HG03066 (cell line): Measurements from ENCODE around the gene XRCC5.

Source experiments
- ATAC-seq: cut with Tn5 transposase; IDR thresholded peaks from one replicate; pipeline ENCODE4 v1.9.1; 2021; ENCODE audit warnings: low read depth; ENCODE audit not compliant: unreplicated experiment

Gene XRCC5

DNA sequence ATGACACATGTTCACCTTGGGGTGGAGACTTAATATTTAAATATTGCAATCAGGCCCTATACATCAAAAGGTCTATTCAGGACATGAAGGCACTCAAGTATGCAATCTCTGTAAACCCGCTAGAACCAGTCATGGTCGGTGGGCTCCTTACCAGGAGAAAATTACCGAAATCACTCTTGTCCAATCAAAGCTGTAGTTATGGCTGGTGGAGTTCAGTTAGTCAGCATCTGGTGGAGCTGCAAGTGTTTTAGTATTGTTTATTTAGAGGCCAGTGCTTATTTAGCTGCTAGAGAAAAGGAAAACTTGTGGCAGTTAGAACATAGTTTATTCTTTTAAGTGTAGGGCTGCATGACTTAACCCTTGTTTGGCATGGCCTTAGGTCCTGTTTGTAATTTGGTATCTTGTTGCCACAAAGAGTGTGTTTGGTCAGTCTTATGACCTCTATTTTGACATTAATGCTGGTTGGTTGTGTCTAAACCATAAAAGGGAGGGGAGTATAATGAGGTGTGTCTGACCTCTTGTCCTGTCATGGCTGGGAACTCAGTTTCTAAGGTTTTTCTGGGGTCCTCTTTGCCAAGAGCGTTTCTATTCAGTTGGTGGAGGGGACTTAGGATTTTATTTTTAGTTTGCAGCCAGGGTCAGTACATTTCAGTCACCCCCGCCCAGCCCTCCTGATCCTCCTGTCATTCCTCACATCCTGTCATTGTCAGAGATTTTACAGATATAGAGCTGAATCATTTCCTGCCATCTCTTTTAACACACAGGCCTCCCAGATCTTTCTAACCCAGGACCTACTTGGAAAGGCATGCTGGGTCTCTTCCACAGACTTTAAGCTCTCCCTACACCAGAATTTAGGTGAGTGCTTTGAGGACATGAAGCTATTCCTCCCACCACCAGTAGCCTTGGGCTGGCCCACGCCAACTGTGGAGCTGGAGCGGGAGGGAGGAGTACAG, 108.1 kb downstream of the XRCC5 start:
- no peak for ATAC-seq

DNA sequence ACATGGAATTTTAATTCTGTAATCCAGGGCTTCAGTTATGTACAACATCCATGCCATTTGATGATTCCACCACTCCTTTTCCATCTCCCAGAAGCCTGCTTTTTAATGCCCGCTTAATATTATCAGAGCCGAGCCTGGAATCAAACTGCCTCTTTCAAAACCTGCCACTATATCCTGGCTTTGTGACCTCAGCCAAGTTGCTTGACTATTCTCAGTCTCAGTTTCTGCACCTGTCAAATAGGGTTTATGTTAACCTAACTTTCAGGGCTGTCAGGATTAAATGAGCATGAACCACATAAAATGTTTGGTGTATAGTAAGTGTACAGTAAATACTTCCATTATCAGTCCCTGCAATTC, 108.7 kb downstream of the XRCC5 start:
- peak; percentile 55 for ATAC-seq

DNA sequence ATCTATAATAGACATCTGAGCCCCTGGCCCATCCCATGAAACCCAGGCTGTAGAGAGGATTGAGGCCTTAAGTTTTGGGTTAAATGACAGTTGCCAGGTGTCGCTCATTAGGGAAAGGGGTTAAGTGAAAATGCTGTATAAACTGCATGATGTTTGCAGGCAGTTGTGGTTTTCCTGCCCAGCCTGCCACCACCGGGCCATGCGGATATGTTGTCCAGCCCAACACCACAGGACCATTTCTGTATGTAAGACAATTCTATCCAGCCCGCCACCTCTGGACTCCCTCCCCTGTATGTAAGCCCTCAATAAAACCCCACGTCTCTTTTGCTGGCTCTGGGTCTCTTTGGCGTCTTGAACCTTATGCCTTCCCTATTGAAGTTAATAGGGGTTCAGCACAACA, 110.7 kb downstream of the XRCC5 start:
- no peak for ATAC-seq

DNA sequence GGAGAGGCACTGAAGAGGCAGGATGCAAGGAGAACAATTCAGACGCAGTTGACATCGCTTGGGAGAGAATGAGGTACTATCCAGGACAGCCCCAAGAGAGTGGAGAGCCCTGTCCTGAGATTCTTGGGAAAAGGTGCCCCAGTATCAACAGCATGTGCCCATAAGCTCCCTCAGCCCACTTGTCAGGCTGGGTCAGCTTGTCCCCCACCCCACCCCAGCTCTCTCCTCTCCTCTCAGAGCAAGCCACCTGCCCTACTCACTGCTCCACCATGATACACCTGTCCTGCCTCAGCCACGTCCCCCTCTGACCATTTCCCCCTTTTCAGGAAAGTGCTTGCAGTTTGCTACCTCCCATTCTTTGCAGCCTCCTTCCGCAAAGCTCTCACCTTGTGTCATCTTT, 111.8 kb downstream of the XRCC5 start:
- no peak for ATAC-seq

DNA sequence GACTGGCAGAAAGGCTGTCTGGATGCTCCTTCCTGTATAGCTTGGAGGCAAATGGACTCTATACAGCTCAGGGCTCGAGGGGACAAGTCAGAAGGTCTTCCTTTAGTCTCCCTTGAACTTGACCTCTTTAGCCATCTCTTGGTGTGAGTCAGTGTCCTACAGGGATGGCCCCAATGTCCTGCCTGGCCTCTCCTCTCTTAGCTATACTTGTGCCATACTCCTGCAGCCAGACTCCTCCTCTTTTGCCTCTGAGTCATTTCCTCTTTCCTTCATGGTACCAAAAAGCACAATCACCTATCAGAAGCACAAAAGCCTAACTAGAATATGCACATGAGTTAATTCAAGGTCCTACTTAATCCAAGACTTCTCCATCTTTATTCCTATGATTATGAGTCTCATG, 112.7 kb downstream of the XRCC5 start:
- ATAC-seq: no peak

DNA sequence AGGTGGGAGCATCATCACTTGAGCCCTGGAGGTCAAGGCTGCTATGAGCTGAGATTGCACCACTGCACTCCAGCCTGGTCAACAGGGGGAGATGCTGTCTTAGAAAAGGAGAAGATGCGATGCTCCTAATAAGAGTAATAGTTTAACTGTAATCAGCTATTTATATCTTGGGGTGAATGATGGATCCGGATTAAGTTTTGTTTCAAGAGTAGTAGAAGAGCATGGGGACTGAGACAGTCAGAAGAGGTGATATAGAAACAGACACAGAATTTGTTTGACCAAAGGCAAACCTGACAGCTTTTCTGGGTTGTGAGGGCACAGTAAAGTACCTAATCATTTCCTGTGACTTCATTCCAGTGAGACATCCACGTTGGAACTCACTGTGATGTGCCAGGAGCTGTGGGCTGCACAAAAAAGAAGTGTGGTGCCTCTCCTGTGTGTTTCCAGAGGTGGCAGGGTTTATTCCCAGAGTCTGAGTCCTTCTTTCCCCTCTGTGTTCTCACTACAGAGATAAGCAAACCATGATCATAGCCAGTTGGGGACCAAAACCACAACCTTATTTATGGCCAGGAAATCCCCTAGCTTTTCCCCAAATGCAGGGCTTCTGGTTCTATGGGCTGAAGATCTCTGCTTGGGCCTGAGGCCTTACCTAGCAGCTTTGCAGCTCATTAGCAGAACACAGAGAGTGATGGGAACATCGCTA, 113.7 kb downstream of the XRCC5 start:
- ATAC-seq: peak; percentile 51

DNA sequence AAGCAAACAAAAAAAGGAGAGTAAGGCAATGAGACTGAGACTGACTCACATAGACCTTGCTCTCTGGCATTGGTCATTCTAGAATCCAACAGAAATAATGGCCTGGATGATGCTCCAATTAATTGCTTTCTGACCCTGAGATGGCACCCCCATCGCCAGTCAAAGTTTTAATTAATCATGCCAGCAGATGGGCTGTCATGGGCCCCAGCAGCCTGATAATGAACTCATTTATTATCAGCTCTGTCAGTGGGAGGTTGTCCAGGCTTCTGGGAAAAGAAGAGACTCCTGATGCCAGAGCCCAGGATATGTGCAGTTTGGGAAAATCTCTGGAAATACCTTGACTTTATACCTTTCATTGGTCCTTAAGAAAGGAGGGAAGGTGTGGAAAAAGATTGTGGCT, 115.2 kb downstream of the XRCC5 start:
- ATAC-seq: no peak

DNA sequence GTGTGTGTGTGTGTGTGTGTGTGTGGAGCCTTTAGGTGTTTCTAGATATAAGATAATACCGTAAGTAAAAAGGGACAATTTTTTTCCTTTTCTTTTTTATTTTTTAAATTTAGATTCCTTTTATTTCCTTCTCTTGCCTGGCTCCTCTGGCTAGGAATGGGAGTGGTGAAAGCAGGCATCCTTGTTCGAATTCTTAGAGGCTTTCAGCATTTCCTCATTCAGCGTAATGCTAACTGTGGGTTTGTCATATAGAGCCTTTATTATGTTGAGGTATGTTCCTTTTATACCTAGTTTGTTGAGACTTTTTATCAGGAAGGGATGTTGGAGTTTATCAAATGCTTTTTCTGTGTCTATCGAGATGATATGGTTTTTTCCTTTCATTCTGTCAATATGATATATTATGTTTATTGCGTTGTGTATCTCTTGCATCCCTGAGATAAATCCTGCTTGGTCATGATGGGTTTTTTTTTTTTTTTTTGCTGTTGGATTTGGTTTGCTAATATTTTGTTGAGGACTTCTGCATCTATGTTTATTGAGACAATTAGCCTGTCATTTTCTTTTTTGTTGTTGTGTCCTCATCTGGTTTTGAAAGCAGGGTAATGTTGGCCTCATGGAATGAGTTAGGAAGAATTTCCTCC, 120.2 kb downstream of the XRCC5 start:
- no peak for ATAC-seq

DNA sequence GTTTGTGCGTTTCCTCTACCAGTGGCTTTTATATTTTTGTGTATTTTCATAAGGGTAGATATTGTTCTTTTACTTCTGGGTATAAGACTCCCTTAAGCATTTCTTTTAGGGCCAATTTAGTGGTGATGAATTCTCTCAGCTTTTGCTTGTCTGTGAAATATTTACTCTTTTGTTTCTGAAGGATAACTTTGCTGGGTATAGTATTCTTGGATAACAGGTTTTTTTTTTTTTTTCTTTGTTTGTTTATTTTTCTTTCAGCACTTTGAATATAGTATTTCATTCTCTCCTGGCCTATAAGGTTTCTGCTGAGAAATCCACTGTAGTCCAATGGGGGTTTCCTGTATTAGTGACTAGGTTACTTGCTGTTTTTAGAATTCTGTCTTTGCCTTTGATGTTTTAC, 122.7 kb downstream of the XRCC5 start:
- no peak for ATAC-seq

DNA sequence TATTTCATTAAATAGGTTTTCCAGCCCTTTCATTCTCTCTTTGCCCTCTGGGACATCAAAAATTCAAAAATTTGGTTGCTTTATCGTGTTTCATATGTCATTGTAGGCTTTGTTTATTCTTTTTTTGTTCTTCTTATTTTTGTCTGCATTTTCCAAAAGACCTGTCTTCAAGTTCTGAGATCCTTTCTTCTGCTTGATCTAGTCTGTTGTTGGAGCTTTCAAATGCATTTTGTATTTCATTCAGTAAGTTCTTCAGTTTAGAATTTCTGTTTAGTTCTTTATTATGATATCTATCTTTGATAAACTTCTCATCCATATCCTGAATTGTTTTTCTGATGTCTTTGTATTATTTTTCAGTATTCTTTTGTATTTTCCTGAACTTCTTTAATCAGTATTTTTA, 123.6 kb downstream of the XRCC5 start:
- no peak for ATAC-seq

DNA sequence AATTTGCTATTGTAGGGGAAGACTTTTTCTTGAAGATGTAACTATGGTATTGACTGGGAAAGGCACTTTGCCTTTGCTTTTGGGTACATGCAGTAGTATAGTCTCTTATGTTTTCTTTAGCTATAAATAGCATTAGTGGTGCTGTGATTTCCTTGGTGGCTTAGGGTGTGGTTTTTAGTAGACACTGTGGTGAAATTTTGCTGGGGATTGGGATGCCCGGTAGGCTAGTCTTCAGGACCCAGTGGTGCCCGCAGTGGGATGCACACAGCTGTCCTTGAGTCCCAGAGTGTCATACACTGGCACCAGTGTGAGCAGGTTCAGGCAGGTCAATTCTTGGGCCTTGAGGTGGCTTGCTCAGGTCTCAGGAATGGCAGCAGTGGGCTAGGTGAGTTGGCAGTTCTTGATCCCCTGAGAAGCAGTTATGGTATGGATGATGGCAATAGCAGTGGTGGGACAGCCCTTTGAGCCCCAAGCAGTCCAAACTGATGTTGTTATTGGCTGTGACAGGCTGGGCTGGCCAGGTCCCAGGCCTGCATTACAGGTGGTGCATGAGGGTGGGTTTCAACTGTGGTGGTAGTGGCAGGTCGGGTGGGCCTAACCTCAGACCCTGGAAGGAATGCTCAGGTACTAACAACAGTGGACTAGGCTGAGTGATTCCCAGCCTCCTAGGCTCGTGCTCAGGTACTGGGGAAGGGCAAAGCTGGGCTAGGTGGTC, 124.3 kb downstream of the XRCC5 start:
- ATAC-seq: no peak

DNA sequence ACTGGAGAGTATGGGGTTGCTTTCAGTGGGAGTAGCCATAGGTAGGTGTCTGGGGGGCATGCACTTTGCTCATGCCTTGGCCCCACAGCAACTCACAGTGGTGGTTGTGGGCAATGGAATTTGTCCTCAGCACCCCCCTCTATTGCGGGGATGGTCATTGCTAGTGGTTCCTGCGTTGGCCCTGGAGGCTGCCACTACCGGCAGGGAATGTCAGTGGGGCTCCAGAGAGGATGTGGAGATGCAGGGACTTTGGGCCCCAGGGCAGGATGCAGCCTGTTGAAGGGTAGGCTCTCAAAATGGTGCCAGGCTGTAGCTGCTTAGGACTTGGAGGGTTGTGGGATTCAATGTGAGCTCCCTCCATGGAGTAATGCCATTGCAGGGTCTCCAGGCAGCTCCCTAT, 125.0 kb downstream of the XRCC5 start:
- ATAC-seq: no peak

DNA sequence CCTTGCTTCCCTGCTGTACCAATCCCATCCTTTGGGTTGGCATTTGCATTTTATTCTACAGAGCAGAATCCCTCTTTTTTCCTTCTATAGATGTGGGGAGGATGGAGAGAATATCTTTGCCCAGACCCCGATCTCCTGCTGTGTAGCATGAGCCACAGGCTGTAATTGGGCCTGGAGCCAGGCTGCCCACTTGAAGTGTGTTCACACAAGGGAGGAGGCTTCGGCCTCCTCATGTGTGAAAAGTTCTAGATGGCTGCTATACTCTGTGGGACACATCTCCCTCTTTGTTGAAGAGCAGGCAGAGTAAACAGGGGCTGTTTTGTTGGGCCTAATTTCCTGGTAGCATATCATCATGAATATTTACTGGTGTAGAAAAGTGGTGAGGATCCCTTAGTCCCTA, 126.3 kb downstream of the XRCC5 start:
- ATAC-seq: no peak

DNA sequence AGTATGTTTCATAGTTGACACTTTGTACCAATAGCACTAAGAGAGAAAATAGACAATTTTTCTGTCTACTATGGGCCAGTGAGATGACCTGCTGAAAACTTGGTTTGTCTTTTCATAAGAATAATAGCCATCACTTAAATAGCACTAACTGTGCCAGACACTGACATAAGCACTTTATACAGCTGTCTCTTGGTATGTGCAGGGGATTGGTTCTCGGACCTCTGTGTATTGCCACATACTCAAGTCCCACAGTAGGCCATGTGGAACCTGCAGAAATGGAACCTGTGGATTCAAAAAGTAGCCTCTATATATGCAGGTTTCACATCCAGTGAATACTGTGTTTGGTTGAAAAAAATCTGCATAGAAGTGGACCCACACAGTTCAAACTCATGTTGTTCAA, 126.7 kb downstream of the XRCC5 start:
- no peak for ATAC-seq

DNA sequence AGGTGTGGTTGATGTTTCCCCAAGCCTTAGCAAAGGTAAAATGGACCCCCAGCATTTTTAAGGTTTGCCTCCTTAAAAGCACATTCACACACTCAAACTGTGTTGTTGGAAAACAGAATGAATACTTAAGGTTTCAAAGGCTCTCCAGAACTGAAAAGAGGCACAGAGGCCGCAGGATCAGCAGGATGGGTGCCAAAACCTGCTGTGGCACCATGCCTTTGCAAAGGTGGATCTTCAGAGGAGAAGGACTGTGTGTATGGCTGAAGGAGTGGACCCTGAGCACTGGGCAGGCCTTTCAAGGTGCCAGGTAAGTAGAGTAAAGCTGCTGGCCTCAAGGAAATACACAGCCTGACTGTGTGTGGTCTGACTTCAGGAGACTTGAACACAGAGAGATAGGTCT, 127.3 kb downstream of the XRCC5 start:
- ATAC-seq: no peak

DNA sequence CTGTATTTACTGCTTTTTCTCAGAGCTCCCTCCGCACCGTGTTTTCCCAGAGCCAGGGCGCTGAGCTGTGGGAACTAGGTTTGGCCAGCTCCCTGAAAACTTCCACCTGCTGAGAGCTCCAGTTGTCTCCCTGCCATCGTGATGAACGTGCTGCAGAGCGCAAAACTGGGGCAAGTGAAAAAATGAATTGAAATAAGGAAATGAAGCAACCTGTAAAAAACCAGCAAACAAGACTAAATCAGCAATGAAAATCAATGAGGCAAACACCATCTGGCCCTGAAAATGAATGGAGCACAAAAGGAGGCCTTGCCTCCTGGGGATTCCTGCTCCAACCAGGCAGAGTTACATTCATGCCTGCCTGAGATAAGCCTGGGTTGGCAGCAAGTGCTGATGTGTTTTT, 133.2 kb downstream of the XRCC5 start:
- ATAC-seq: no peak

DNA sequence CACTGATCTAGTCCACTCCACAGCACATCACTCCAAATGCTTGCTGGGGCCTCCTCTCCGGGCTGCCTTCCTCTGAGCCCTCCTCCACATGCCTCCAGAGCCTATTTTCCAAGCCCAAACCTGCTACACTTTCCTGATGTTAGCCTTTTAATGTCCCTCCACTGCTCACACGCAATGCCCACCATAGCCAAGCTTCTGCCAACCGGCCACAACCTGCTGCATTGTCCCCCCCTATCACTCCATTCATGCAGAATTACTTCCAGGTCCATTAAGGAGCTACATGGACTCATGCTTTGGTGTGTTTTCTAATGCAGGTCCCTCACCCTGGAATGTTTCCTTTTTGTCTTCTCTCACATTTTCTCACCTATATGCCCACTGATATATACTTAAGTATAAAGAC, 133.9 kb downstream of the XRCC5 start:
- ATAC-seq: no peak

DNA sequence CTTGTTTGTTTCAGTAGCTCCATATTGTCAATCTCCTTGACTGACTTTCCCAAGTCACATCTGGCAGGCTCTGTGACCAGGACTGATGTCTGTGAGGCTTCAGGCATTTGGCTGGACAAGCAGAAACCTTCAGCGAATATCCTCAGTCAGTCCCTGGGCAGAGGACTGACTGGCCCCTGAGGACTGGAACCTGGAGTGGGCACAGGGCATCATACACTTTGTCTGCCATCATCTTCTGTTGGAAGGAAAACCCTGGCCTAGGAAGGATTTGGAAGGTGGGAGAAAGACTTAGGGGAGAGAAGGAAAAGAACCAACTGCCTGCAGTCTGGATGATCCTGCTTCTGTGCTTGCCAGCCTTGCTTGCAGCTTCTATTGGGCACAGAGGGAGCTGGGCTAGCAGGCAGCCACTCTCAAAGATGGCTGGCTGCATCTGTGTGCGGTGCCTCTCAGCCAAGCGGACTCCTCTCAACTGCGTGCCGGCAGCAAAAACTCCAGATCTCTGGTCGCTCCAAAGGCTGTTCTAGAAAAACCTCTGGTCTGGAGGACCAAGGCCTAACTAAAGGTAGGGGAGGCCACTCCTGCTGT, 136.3 kb downstream of the XRCC5 start:
- no peak for ATAC-seq

DNA sequence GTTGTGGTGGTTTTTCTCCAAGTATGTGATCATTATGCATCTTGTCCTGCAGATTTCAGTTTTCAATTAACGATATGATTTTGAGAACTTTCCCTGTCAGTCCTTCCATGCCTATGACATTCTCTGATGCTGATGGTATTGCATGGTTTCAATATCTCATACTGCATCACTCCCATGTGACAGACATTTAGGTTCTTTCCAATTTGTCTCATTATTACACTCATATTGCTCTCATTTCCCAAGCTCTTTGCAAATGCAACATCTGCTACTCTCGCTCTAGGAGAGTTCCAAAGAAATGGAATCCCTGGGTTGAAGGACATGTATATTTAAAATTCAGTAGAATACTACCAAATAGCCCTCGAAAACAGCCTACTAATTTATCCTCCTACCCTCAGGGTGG, 137.6 kb downstream of the XRCC5 start:
- ATAC-seq: no peak
